Uterus (tissue), 2 donors: ENCODE measurements around the gene CDH22.

Experiments
- POLR2A ChIP-seq, 2 donors: fragments of 450-650 bp; IDR thresholded peaks; one replicate each; pipeline ENCODE4 v1.6.1; 2016; ENCODE audit warnings: antibody characterized with exemption in 2 of 2, mild to moderate bottlenecking in 1 of 2, moderate library complexity in 1 of 2
- TF ChIP-seq, protein P1 (sequence below), 4 experiments: fragments of 200-600 bp in 2 of 4; fragments of 450-650 bp in 2 of 4; sonication (generic) in 2 of 4; IDR thresholded peaks; one replicate each; pipeline ENCODE4 v1.5.1; 2016 to 2019; ENCODE audit warnings: antibody characterized with exemption in 4 of 4, mild to moderate bottlenecking in 2 of 4, moderate library complexity in 1 of 4

- no peak for TF ChIP-seq POLR2A (IDR thresholded peaks at IDR 0.05)
- TF ChIP-seq, protein P1, sequence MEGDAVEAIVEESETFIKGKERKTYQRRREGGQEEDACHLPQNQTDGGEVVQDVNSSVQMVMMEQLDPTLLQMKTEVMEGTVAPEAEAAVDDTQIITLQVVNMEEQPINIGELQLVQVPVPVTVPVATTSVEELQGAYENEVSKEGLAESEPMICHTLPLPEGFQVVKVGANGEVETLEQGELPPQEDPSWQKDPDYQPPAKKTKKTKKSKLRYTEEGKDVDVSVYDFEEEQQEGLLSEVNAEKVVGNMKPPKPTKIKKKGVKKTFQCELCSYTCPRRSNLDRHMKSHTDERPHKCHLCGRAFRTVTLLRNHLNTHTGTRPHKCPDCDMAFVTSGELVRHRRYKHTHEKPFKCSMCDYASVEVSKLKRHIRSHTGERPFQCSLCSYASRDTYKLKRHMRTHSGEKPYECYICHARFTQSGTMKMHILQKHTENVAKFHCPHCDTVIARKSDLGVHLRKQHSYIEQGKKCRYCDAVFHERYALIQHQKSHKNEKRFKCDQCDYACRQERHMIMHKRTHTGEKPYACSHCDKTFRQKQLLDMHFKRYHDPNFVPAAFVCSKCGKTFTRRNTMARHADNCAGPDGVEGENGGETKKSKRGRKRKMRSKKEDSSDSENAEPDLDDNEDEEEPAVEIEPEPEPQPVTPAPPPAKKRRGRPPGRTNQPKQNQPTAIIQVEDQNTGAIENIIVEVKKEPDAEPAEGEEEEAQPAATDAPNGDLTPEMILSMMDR (IDR thresholded peaks at IDR 0.05): no peak
Measured at GRCh38 chr20:46333161-46333991, 25.1 kb upstream of the CDH22 start.
